ENCODE data around the gene SPHK2.
"Not testable (repeated sequence)": the region's sequence is repeated elsewhere in the genome, so short reads cannot be mapped to it uniquely, and the experiment has no call there.

Gene SPHK2

GRCh38 chr19:48660852-48661710 is 41.8 kb downstream of the SPHK2 start:
- peak; percentile 62 for DNase-seq

- DNase-seq, result no peak
These were observed 42.4 kb downstream of the SPHK2 start for GRCh38 chr19:48661711-48662090.

- DNase-seq, result no peak
These were observed 44.4 kb downstream of the SPHK2 start for GRCh38 chr19:48663667-48664066.

- DNase-seq, result no peak
These were observed 45.2 kb downstream of the SPHK2 start for GRCh38 chr19:48664476-48664875.

- DNase-seq, result no peak
These were observed 46.5 kb downstream of the SPHK2 start for GRCh38 chr19:48665786-48666185.

GRCh38 chr19:48668332-48668731 is 49.0 kb downstream of the SPHK2 start:
- DNase-seq, result no peak

- DNase-seq, result no peak
These were observed 49.5 kb downstream of the SPHK2 start for GRCh38 chr19:48668761-48669160.

GRCh38 chr19:48669903-48670668 is 50.8 kb downstream of the SPHK2 start:
- no peak for DNase-seq

- DNase-seq, result no peak
These were observed 51.6 kb downstream of the SPHK2 start for GRCh38 chr19:48670699-48671445.

- no peak for DNase-seq
These were observed 52.2 kb downstream of the SPHK2 start for GRCh38 chr19:48671446-48671995.

GRCh38 chr19:48672994-48673393 is 53.7 kb downstream of the SPHK2 start, which contains the start of gene NTN5:
NTN5 (minus strand) TSS chr19:48673017; CDS start chr19:48670986, 2,031 bp downstream.
- DNase-seq, result no peak

- DNase-seq, result no peak
These were observed 54.3 kb downstream of the SPHK2 start for GRCh38 chr19:48673436-48674100.

- no peak for DNase-seq
These were observed 55.0 kb downstream of the SPHK2 start for GRCh38 chr19:48674216-48674809.

- DNase-seq, result peak; percentile 88
These were observed 55.9 kb downstream of the SPHK2 start for GRCh38 chr19:48674921-48675824.

GRCh38 chr19:48676487-48676886 is 57.2 kb downstream of the SPHK2 start:
- DNase-seq, result no peak

- DNase-seq, result peak; percentile 73
These were observed 57.6 kb downstream of the SPHK2 start for GRCh38 chr19:48676887-48677286.

- no peak for DNase-seq
These were observed 58.9 kb downstream of the SPHK2 start for GRCh38 chr19:48678201-48678600.

- not testable (repeated sequence) for DNase-seq
These were observed 60.7 kb downstream of the SPHK2 start for GRCh38 chr19:48680006-48680405.
